K562 (cell line): Measurements from ENCODE around the gene GNAI2. TPM values are rescaled to one million over a fixed set of nuclear protein-coding genes. Genes with fewer than 3 reads are reported as not detected.

Experiments
- ATAC-seq: fragments of 200-7000 bp; cut with Tn5 transposase; 3 replicates; pipeline ENCODE4 v1.9.1; 2020; ENCODE audit warnings: moderate library complexity
- BruUV-seq: library from RNA; stranded (reverse); fragments of 400-500 nt; replicated peaks from 2 replicates; lab custom pipeline; 2021; lab: Mats Ljungman, UMichigan
- CTCF ChIA-PET: fragments of 300-600 bp; formaldehyde crosslinking; extraction: SDS; loops from one replicate; lab custom pipeline; 2021; ENCODE audit warnings: low intra/inter-chr PET ratio; lab: Yijun Ruan, JAX
- POLR2A ChIA-PET: fragments of 300-600, 350-650 bp; sonication (Branson Sonifier 250); formaldehyde crosslinking; extraction: SDS; loops from one replicate; lab custom pipeline; 2021; ENCODE audit warnings: antibody characterized with exemption, inconsistent platforms; lab: Yijun Ruan, JAX
- DNase-seq, 4 experiments: peaks; one replicate each; pipeline versions ENCODE4 v3.0.0 to v3.0.0-alpha.2; 2011 to 2018; ENCODE audit warnings: low spot score in 3 of 4, mixed read lengths in 3 of 4; ENCODE audit errors: extremely low read depth in 1 of 4
- FAIRE-seq: peaks from 2 replicates; lab custom pipeline; 2011; peaks lifted over from hg19 to GRCh38; lab: Jason Lieb, UNC
- H2AFZ ChIP-seq: 2 replicates; pipeline ENCODE4 v1.6.0; 2011; ENCODE audit warnings: low read depth, low read length, control low read depth, inconsistent platforms
- H3K27ac ChIP-seq: fragments of 200-600 bp; 3 replicates; pipeline ENCODE4 v1.8.0; 2011; ENCODE audit warnings: low read depth, mild to moderate bottlenecking, control low read depth, inconsistent platforms, low read length, moderate library complexity, mixed read lengths; ENCODE audit errors: extremely low read depth
- H3K27me3 ChIP-seq, 2 experiments: fragments of 300-600 bp in 1 of 2; 2 replicates in 1 of 2; 3 replicates in 1 of 2; pipeline versions ENCODE4 v1.6.0 to v1.8.0; 2011; ENCODE audit warnings: inconsistent platforms in 2 of 2, low read length in 2 of 2, mild to moderate bottlenecking in 1 of 2, mixed read lengths in 1 of 2, moderate library complexity in 1 of 2; ENCODE audit not compliant: control insufficient read depth in 2 of 2, insufficient read depth in 2 of 2
- H3K36me3 ChIP-seq: fragments of 300-600 bp; 3 replicates; pipeline ENCODE4 v1.8.0; 2011; ENCODE audit warnings: mild to moderate bottlenecking, low read length, inconsistent platforms; ENCODE audit not compliant: control insufficient read depth, insufficient read depth
- H3K4me1 ChIP-seq, 2 experiments: fragments of 200-600 bp in 1 of 2; replicated peaks in 1 of 2; 2 replicates in 1 of 2; 3 replicates in 1 of 2; pipeline versions ENCODE4 v1.5.1 to v1.8.0; 2011; ENCODE audit warnings: inconsistent platforms in 2 of 2, low read length in 2 of 2, mild to moderate bottlenecking in 1 of 2, mixed read lengths in 1 of 2, moderate library complexity in 1 of 2; ENCODE audit not compliant: control insufficient read depth in 2 of 2, insufficient read depth in 2 of 2
- H3K4me2 ChIP-seq: 2 replicates; pipeline ENCODE4 v1.6.1; 2011; ENCODE audit warnings: low read length, control low read depth, inconsistent platforms, mixed read lengths; ENCODE audit not compliant: insufficient read depth
- H3K4me3 ChIP-seq: fragments of 200-600 bp; sonication (generic), shearing (Covaris generic); 2 replicates; pipeline ENCODE4 v1.5.1; 2016; ENCODE audit warnings: control low read depth, inconsistent platforms
- H3K79me2 ChIP-seq: fragments of 200-600 bp; 3 replicates; pipeline ENCODE4 v1.8.0; 2011; ENCODE audit warnings: low read length, inconsistent platforms; ENCODE audit not compliant: control insufficient read depth, insufficient read depth
- H3K9ac ChIP-seq, 2 experiments: 2 replicates each; pipeline versions ENCODE4 v1.6.0 to v1.6.1; 2011; ENCODE audit warnings: low read depth in 2 of 2, low read length in 2 of 2, control low read depth in 1 of 2, inconsistent platforms in 1 of 2, mild to moderate bottlenecking in 1 of 2, mixed read lengths in 1 of 2; ENCODE audit not compliant: insufficient read depth in 1 of 2
- H3K9me1 ChIP-seq: one replicate; pipeline ENCODE4 v1.6.0; 2011; ENCODE audit warnings: inconsistent platforms, mild to moderate bottlenecking, low read length, moderate library complexity; ENCODE audit not compliant: control insufficient read depth, insufficient read depth
- H3K9me3 ChIP-seq: replicated peaks from 2 replicates; pipeline ENCODE4 v1.5.1; 2011; ENCODE audit warnings: low read depth, low read length, inconsistent platforms; ENCODE audit not compliant: control insufficient read depth, insufficient read depth
- H4K20me1 ChIP-seq: replicated peaks from 2 replicates; pipeline ENCODE4 v1.6.1; 2011; ENCODE audit warnings: low read length, inconsistent platforms, mixed read lengths; ENCODE audit not compliant: control insufficient read depth, insufficient read depth
- HLTF ChIP-seq: fragments of 450-650 bp; IDR thresholded peaks from 2 replicates; pipeline ENCODE4 v1.6.1; 2016
- ZFP30 ChIP-seq: fragments of 250-450 bp; sonication (Bioruptor Pico); IDR thresholded peaks from 2 replicates; pipeline ENCODE4 v1.8.0; 2022; ENCODE audit warnings: moderate library complexity, mild to moderate bottlenecking, inconsistent platforms, borderline replicate concordance
- ZNF239 ChIP-seq: fragments of 250-450 bp; sonication (Bioruptor Pico); IDR thresholded peaks from 2 replicates; pipeline ENCODE4 v1.4.0; 2020; ENCODE audit warnings: mild to moderate bottlenecking
- WGBS: fragments of 100-300 bp; shearing (Covaris generic); methylation state at CpG from one replicate; pipeline ENCODE4 v1.1.6; 2016; ENCODE audit warnings: low coverage, mixed read lengths; ENCODE audit not compliant: insufficient coverage; ENCODE audit errors: missing lambda C conversion rate; 5-methylcytosine and 5-hydroxymethylcytosine counted together
- in situ Hi-C: fragments of 300-500 bp; cut with MboI; formaldehyde crosslinking; loops from 4 replicates; pipeline ENCODE4 v1.15.0; 2018; ENCODE audit warnings: inconsistent platforms, mixed read lengths
- intact Hi-C: fragments of 100-400 bp; cut with micrococcal nuclease; formaldehyde crosslinking; loops from 2 replicates; pipeline ENCODE4 v1.14.2; 2022
- polyA plus RNA-seq, 8 experiments: library from polyadenylated mRNA; depleted of rRNA in 4 of 8; stranded (reverse) in 5 of 8; unstranded in 3 of 8; fragments of >200 nt; fragmentation: Nextera tagmentation in 2 of 8; fragmentation: Illumina TruSeq in 1 of 8; extraction: Ambion mirVana in 2 of 8; extraction: Trizol in 1 of 8; gene quantifications; 2 replicates each; pipeline versions ENCODE4 v1.2.1 to v1.2.3, GENCODE V29; 2011 to 2014; ENCODE audit warnings: inconsistent platforms in 1 of 8, missing spikeins in 1 of 8
- total RNA-seq, 7 experiments: library from RNA; depleted of rRNA in 6 of 7; stranded (reverse); fragments of >200 nt in 6 of 7; fragmentation: Illumina TruSeq in 2 of 7; extraction: Trizol in 2 of 7; gene quantifications; 2 replicates each; pipeline versions ENCODE4 v1.2.1 to v1.2.3, GENCODE V29; 2011 to 2021; ENCODE audit warnings: low replicate concordance in 1 of 7
- TF ChIP-seq, protein P1 (sequence below): IDR thresholded peaks from 2 replicates; pipeline ENCODE4 v1.6.1; 2012; ENCODE audit warnings: low read depth, low read length, improper control_type of control experiment, borderline replicate concordance

Gene GNAI2
- total and polyA plus RNA-seq, 9 of the 15 experiments (the other 6 are each of a cell fraction or from before 2014, with no cell fraction given), result 1.1 to 72.2 (median 42.7) TPM

DNA sequence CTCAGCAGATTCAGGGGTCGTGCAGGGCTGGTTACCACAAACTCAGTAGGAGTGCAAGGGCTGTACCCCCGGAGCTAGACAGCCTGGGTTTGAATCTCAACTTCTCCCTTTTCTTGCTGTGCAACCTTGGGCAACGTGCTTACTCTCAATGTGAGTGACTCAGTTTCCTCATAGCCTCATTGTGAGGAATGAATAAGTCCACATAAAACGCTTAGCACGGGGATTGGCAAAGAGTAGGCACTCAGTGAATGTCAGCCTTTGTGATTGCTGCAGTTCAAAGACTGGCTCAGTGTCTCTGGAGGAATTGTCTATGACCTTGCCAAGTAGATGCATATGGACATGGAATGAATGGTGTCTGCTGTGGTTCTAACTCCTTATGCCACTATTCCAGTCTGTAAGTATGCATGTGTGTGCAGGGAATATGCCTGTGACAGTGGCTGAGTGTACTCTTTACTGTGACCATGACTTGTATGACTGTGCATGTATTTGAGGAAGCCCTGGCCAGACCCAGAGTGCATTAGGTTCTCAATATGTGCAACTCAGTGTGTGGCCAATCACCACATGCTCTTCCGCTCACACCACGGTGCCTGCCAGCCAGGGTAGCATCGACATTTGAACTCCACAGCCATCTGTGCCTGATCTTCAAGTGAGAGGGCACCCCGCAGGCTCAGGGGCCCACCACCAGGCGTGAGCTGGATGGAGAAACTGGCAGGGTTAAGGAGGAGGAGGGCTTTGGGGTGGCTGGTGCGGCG lies 64.1 kb downstream of the GNAI2 start (continued):
- TF ChIP-seq, protein P1, sequence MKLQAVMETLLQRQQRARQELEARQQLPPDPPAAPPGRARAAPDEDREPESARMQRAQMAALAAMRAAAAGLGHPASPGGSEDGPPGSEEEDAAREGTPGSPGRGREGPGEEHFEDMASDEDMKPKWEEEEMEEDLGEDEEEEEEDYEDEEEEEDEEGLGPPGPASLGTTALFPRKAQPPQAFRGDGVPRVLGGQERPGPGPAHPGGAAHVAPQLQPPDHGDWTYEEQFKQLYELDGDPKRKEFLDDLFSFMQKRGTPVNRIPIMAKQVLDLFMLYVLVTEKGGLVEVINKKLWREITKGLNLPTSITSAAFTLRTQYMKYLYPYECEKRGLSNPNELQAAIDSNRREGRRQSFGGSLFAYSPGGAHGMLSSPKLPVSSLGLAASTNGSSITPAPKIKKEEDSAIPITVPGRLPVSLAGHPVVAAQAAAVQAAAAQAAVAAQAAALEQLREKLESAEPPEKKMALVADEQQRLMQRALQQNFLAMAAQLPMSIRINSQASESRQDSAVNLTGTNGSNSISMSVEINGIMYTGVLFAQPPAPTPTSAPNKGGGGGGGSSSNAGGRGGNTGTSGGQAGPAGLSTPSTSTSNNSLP, result no peak
- TF ChIP-seq, all 486 proteins: peak for 40

DNA sequence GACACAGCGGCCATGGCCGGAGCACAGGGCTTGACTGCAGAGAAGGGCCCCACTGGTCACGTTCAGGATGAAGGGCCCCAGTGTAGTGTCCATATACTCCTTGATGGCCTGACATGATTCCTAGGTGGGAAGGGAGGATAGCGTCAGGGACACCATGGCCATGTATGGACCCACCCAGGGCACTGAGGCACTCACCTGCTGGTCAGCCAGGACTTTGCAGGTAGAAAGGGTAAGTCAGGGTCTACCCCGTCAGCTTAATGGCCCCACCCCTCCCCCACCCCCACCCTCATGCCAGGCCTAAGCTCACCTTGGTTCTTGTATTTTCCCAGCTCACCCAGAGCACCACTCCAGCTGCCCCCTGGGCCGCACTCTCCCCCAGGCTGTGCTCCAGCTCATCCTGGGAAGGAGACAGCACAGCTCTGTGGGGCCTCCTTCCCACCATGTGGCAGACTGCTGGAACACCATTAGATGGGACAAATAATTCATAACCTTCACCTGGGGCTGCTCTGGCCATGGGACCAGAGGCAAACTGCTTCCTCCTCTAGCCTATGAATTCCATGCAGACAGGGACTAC lies 64.8 kb downstream of the GNAI2 start:
- no peak for TF ChIP-seq ZNF239
- no peak for TF ChIP-seq ZFP30 (CRISPR knock-in tag)
- TF ChIP-seq HLTF, result no peak
- peak overlapping the region; percentile 87 to 94 for H3K9ac ChIP-seq
- FAIRE-seq, result peak; percentile 23
- no TSS peak for BruUV-seq
- 73% methylated on average over 5 of the region's 6 CpGs for WGBS
- H3K27ac ChIP-seq, result peak overlapping the region; percentile 99
- no peak for ATAC-seq
- in situ Hi-C loops (no loop called here), intact Hi-C loops (no loop called here)
- POLR2A ChIA-PET, result no interaction called here
- H3K9me3 ChIP-seq, result no peaks in the 10 kb centered on the region
- peak overlapping the region; percentile 83 for H3K4me3 ChIP-seq
- H3K27me3 ChIP-seq, result no peaks in the 10 kb centered on the region
- no peaks in the 10 kb centered on the region for H4K20me1 ChIP-seq
- H3K9me1 ChIP-seq, result no peaks in the 10 kb centered on the region
- H3K79me2 ChIP-seq, result peaks cover 49% of the 10 kb centered on the region
- peaks cover 25 to 62% of the 10 kb centered on the region in 2 experiments; a peak in 4 of 5 replicates for H3K4me1 ChIP-seq
- H3K36me3 ChIP-seq, result peaks cover 19% of the 10 kb centered on the region; the same call in 2 of the 3 replicates
- H2AFZ ChIP-seq, result no peak overlapping the region
- CTCF ChIA-PET, result no interaction called here
- DNase-seq, result no peak
- H3K4me2 ChIP-seq, result peak overlapping the region; percentile 94
